Right ventricle myocardium superior (tissue), 1 donor: ENCODE data around the gene ARMCX2. TPM values are rescaled to one million over a fixed set of nuclear protein-coding genes. Genes with fewer than 3 reads are reported as not detected.
"Not testable (repeated sequence)": the region's sequence is repeated elsewhere in the genome, so short reads cannot be mapped to it uniquely, and the experiment has no call there.

Source experiments
- ATAC-seq: fragments of 200-7000 bp; cut with Tn5 transposase; one replicate; pipeline ENCODE4 v1.9.1; 2020; ENCODE audit warnings: mild to moderate bottlenecking; ENCODE audit not compliant: poor library complexity
- DNase-seq: peaks from one replicate; pipeline ENCODE4 v3.0.0-alpha.2; 2020
- intact Hi-C: fragments of 100-400 bp; cut with DNase I; formaldehyde crosslinking; loops from one replicate; pipeline ENCODE4 v1.11.2; 2022
- long read RNA-seq: library from polyadenylated mRNA; unstranded; transcript quantifications from one replicate; pipeline ENCODE4 v2.0.0, GENCODE V29; 2021
- total RNA-seq: library from RNA; stranded (reverse); fragmentation: NEBNext Ultra II Directional; extraction: Animal tissue kit (Norgen Biotek cat#: 25700); gene quantifications from one replicate; pipeline ENCODE4 v1.2.1, GENCODE V29; 2021
- donor health status: DM: no; HTN: yes; CAD: no; lungs with severe emphysema.

Gene ARMCX2
- 31.7 TPM for total RNA-seq
- long read RNA-seq, transcript ARMCX2-203 (6 exons, 2,674 nt), result major isoform, 14 of 71 reads
- long read RNA-seq, transcript ARMCX2-204 (5 exons, 914 nt), result minor isoform, 12 of 71 reads
- long read RNA-seq, transcript ARMCX2-208 (6 exons, 758 nt), result minor isoform, 5 of 71 reads
- long read RNA-seq, partial matches to known transcripts, result 13 of 71 reads
- long read RNA-seq, other reads (novel, unspliced or antisense), result 23 of 71 reads

DNA sequence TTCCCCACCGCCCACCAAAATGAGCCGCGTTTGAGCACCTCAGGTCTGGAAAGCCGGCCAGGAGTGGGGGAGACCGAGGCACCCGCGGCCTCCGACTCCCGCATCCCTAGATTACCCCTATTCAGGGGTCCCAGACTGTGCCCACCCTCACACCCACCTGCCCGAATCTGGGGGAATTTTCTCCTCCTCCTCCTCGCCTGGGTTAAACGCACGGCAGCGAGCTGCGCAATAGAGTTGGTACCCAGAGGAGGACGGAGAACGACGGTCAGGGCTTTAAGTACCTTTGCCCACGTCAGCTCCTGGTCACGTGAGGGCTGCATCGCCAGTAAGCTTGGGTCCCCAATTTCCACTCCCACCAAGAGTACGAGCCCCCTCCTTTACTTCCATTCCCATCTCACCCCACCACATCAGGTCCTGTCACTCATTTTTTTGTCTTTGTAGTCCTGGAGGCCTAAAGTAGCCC, at the start of gene ARMCX2:
Gene ARMCX2, minus strand, starts transcription at position 250 of the 463 bp plus-strand sequence. CDS start 2,262 bp downstream, outside the sequence.
- peak; percentile 90 for ATAC-seq
- peak; percentile 64 for DNase-seq
- intact Hi-C loops, result no loop called here

DNA sequence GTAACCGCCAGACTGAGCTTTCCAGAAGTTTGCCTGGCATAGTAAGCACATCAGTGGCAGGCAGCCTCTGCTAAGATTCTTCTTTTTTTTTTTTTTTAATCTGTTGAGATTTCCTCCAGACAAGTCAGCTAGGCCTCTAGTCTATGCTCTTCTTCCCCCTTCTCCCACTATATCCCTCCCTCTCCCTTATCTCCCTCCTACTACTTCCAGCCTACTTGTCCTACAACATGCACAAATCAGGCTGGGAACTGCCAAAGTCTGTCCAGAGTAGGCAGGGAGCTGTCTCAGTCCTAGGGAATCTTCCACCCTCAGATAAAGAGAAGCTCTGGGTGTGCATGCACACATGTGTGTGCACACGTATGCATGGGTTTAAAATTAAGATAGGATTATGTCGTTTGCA, 49.7 kb upstream of the ARMCX2 start:
- no peak for ATAC-seq
- intact Hi-C loops, result no loop called here
- DNase-seq, result no peak

DNA sequence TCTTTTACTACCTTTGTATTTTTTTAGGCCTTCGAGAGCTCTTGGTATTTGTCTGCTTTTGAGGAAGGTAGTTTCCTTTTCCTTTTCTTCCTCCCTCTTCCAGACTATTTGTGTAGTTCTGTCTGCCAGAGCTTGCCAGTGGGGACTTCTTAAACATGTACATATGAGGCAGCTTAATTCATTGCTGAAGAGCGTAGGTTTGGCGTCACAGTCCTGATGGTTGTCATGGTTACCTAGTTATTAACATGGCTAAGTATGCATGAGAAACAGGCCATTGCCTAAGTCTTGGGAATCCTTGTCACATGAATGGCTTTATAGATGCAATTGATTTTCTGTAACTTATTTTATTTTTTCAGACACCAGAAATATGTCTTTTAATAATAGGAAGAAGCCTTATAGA, 48.5 kb upstream of the ARMCX2 start:
- no peak for ATAC-seq
- no peak for DNase-seq
- intact Hi-C loops, result no loop called here

DNA sequence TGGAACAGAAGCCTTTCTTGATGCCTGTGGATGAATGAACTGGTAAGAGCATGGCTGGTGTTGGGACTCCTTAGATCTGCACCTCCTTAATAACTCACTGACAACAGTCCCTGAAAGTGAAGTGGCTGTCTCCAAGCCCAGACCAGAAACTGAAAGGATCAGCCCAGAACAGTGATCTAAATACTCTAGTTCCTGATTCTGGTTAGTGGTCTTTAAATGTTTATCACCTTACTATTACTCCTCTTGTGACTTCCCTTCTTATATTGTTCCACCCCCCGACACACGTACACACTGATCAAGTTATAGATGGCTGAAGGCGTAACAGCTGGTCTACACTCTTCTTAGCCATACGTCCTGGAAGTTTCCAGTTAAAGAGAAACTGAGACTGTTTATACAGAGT, 33.8 kb upstream of the ARMCX2 start:
- ATAC-seq, result no peak
- intact Hi-C loops, result no loop called here
- DNase-seq, result no peak

DNA sequence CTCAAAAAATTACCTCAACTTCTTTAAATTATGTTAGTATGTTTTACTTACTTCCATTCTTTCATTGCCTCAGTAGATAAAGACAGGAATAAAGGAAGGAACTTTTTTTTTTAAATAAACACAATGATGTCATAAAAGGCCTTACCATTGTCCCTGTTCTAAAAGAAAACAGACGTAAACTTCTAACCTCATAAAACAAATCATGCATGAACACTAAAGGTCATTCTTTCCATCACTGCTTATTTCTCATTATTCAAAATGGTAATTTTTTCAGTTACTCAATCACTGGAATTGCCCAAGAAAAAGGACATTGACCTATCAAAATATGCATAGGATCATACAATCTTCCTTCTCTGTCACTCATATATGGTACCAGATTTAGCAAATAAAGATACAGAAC, 32.2 kb upstream of the ARMCX2 start:
- DNase-seq (no peak), ATAC-seq (no peak)
- intact Hi-C loops, result no loop called here

DNA sequence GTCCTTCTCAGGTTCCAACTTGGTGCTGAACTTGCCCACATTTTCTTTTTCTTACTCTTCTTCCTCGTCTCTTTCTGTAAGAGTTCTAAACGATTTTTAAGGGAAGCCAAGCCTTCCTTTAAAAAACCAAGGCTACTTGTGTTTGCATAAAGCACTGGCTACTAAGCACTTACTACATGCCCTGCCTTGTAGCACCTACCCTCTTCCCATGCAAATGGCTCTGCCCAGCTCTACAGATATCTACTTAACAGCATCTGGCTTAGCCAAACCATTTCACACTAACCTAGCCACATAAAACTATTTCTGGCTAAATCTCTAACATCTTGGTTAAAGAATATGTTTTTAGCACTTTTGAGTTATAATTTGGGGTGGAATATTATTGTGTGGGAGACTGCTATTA, 26.9 kb upstream of the ARMCX2 start:
- no peak for ATAC-seq

DNA sequence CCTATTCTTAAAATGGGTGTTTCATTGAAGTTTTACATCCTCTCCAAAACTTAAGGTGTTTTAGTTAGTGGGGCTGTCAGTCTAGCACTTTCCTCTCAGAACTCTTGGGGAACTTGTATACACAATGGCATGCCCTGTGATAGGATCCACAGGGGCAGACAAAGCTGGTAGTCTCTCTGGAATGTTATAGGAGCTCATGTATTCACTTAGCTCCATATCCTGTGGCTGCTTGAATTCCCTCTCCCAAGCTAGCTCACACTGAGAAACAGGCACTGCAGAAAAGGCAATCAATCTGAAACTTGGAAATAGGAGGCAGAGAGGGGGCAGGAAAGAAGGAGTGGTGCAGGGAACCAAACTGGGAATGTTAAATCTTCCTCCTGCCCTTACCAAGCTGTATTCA, 26.3 kb upstream of the ARMCX2 start:
- no peak for ATAC-seq
- intact Hi-C loops, result no loop called here
- DNase-seq, result no peak

More for the DNA sequence above, 26.9 kb upstream of the ARMCX2 start:
- no peak for DNase-seq
- intact Hi-C loops, result no loop called here

DNA sequence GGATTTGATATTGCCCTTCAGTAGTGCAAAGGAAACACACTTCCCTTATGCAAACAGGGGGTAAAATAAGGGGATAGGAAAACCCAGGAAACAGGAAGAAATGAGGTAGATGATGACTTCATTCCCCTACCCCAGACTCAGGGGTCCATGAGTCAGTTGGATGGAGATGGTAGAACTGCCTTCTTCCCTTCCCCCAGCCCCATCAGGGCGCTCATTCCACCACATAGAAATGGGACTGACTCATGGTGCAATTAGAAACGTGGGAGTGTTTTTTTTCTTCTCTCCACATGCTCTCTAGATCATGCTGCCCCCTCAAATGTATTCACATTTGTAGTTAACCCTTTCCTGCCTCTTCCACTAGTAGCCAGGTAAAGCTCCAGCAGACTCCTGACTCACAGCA, 23.1 kb upstream of the ARMCX2 start:
- no peak for ATAC-seq

DNA sequence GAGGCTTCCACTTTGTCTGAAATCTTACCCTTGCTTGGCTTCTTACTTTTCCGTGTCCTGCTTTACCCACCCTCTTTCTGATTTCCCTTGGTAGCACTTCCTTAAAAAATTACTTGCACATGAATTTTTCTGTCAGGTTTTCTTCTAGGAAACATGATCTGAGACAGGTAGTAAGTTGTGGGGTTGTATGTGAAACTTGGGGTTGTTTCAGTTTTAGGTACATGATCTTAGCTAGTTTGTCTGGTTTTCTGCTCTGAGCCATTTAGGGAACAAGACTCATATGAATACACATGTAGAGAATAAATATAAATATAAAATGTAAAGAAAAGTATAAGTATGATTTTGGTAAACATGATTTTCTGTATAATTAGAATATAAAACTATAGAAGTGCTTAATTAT, 17.4 kb upstream of the ARMCX2 start:
- DNase-seq, result no peak
- intact Hi-C loops, result no loop called here
- no peak for ATAC-seq

More for the DNA sequence above, 23.1 kb upstream of the ARMCX2 start:
- DNase-seq, result no peak
- intact Hi-C loops, result no loop called here

DNA sequence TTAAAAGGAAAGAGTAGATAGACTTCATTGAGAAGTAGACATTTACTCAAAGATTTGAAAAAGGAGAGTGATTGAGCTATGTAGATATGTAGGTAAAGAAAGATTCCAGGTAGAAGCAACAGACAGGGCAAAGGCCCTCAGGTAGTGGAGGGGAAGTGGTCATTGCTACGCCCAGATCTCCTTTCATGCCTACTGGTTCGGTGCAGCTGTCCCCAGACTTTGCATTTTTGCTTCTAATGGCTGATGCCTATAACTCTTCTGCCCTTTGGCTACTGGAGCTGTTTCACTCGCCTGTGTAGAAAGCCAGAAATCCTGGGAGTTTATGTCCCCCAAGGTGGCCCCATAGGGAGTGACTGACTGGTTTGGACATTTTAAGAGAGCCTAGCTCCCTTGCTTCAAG, 16.9 kb upstream of the ARMCX2 start:
- ATAC-seq (no peak), DNase-seq (no peak)
- intact Hi-C loops, result no loop called here

DNA sequence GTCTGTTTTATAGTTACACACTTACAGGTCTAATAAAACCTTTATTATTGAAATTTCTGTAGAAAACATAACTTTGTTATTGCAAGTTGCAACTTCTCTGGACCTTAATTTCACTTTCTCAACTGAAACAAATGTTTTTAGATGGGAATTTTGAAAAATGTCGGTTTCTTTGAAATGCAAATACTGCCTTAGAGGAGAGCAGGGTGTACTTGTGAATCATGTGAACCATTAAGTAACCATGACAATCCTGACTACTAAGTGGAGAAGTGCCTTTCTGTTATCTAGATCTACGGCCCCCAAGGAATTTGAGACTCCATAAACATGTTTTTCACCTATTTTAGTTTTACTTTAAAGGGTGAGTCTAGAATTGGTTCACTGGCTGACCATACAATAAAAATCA, 8.5 kb upstream of the ARMCX2 start:
- intact Hi-C loops, result no loop called here
- no peak for DNase-seq
- ATAC-seq, result no peak

DNA sequence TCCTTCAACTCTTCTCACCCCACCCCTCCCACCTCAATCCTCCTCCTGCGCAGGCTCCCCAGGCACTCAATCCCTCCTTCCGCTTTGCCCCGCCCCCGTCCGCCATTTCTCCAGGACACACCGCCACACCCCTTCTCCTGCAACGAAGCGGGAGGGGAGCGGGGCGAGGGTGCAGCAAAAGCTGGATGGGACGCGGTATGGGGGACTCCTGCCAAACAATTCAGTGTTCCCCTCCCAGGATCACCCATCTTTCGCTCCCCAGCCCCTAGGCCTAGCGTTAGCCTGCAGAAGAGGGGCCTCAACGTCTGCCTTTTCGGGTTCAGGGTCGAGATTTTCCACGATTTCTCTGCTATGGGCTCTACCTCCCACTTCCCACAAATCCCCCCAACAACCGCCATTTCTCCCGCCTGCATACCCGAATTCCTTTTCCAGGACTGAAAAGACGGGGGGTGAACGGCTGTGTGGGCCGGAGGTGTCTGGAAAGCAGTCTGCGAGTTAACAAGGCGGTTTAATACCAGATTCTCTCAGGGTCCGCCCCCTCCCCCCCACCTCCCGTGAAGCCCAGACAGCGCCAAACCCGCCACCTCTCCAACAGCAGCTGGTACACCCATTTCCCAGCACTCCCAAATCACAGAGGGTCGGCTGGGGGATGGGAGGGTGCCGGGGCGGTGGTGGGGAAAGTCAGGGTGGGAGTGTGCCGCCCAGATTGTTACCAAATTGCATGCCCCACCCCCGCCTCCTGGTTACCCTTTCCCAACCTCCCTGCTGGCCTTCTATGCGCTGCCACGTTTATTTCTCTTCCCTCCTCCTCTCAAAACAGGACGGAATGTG, 774 bp downstream of the ARMCX2 start:
- DNase-seq (peak; percentile 83), ATAC-seq (peak; percentile 95)
- intact Hi-C loops, result no loop called here

DNA sequence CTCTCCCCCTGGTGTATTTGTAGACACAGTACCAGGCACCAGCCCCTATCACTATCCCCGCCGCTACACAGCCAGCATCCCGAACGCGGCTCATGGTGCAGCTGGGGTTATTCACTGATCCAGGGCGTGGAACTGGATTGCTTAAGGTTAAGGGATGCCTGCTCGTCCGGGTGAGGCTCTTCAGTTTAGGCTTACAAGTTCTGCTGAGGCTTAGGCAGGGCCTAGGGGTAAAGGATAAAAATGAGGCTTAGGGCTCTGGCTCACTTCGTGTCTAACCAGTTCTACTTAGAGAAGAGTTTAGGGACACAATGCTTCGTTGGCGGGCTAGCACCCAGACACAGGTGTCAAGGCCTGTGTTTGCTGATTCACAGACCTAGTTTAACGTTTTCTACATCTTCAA, 2.2 kb downstream of the ARMCX2 start:
- DNase-seq (no peak), ATAC-seq (no peak)
- intact Hi-C loops, result no loop called here

DNA sequence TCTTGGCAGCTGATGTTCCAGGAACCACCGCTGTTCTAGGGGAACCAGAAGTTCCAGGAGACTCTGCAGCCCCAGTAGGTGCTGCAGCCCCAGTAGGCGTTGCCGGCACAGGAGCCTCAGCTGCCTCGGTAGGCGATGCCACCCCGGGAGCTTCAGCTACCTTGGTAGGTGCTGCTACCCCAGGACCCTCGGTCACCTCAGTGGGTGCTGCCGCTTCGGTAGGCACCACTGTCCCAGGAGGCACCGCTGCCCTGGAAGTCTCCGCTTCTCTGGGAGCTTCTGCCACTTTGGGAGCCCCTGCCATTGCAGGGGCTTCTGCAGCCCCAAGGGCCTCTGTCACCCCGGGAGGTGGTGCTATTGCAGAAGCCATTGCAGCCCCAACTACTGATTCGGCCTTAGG, 2.8 kb downstream of the ARMCX2 start:
- no peak for ATAC-seq
- intact Hi-C loops, result no loop called here

DNA sequence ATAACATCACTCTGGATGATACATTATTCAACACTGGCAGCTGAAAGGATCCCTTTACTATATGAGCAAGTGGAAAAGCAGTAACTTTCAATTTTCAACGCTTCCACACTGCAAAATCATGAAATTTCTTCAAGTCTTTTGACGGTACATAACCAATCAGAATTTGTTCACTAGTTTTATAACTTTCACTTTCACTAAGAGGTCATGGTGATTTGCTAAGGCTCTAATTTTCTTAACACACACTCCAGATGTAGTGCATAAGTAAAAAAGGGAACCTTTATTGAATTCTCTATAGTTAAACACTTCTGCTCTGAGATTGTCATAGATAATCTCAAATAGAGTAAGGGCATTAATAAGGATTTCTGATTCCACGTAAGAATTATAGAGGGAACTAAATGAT, 4.1 kb downstream of the ARMCX2 start:
- intact Hi-C loops, result no loop called here
- ATAC-seq (no peak), DNase-seq (no peak)

More for the DNA sequence above, 2.8 kb downstream of the ARMCX2 start:
- DNase-seq, result no peak

DNA sequence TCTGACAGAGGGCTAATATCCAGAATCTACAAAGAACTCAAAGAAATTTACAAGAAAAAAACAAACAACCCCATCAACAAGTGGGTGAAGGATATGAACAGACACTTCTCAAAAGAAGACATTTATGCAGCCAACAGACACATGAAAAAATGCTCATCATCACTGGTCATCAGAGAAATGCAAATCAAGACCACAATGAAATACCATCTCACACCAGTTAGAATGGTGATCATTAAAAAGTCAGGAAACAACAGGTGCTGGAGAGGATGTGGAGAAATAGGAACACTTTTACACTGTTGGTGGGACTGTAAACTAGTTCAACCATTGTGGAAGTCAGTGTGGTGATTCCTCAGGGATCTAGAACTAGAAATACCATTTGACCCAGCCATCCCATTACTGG, 11.9 kb downstream of the ARMCX2 start:
- DNase-seq, intact Hi-C loops, ATAC-seq: not testable (repeated sequence)

DNA sequence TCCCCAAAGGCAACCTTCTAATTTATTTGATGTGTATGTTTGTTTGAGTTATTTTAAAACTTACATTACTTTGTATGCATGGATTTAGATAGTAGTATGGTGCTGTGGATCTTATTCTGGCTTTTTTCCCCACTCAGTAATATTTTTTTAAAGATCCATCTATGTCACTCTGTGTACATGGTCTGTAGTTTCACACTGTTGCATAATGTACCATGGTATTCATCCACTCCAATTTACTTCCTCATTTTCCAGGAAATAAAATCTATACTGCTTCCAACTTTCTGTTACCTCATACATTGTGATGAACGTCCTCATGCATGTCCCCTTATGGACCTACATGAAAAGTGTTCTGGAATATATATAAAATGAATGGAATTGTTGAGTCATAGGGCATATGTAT, 17.6 kb downstream of the ARMCX2 start:
- ATAC-seq (no peak), DNase-seq (no peak)
- intact Hi-C loops, result no loop called here

DNA sequence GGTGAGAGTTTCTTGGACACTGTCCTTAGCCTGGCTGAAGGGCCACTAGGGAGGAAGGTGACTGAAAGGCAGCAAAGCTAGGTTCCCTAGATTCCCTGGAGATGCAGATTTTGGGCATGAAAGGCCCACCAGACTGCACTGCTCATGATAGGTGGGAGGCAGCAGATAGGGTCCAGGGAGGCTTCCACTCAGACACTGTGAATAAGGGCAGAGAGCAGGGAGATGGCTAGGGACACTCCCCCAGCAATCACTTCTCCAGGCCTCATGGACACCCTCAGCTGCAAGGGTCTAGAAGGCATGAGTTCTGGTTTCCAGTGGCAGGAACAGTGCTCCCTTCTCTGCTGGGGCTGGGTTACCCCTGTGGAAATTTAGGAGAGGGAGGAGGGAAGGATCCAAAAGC, 20.1 kb downstream of the ARMCX2 start:
- intact Hi-C loops, result no loop called here
- DNase-seq (no peak), ATAC-seq (no peak)

DNA sequence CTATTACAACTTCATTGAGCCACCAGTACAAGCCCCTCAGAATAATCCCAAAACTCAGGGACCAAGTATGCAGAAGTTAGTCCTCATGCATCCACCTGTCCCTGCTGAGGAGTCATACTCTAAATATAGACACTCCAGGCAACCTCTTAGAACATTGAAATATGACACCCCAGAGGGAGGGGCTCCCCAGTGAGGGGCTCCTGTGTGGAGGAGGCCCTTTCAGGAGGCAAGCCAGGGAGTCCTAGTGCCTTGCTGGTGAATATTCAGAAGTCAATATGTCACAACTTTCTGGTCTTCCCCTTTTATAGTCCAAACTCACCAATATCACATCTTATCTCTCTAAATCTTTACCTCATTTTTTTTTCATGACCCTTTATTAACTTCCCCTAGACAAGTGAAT, 40.3 kb downstream of the ARMCX2 start:
- DNase-seq (no peak), ATAC-seq (no peak)
- intact Hi-C loops, result no loop called here
